Transverse colon (tissue), 3 donors: Measurements from ENCODE around the gene SSTR1.

ENCODE experiments used
- POLR2A ChIP-seq: fragments of 450-650 bp; IDR thresholded peaks from one replicate; pipeline ENCODE4 v1.6.1; 2016; ENCODE audit warnings: antibody characterized with exemption, mild to moderate bottlenecking, moderate library complexity
- TF ChIP-seq, protein P1 (sequence below), 5 experiments: fragments of 200-600 bp in 3 of 5; fragments of 450-650 bp in 2 of 5; sonication (generic) in 3 of 5; IDR thresholded peaks; 1 replicate in 2 of 5; 2 replicates in 3 of 5; pipeline ENCODE4 v1.5.1; 2016 to 2017; ENCODE audit warnings: antibody characterized with exemption in 5 of 5, inconsistent platforms in 3 of 5, mild to moderate bottlenecking in 2 of 5, moderate library complexity in 1 of 5

DNA sequence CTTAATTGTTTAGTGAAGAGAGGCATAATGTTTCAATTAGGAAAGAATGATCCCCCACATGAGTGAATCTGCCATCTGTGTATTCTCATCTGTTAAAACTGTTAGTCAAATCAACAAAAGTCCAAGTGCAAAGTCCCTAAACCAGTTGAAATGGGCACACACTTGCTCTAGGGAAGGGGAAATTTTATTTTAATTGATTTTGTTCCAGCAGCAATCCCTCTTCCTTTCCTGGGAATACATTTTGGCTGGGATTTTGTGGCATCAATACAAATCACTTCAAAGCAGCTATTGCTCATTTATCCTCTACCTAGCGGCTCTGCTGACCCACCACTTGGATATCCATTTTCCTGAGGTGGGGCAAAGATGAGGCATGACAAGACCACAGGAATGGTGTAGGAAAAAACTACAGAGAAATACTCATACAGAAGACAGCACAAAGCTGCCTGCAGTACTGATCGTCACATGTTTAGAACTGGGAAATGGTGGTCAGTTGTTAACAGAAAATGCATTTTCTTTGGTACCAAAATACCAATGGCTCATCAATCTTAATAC lies 9.8 kb upstream of the SSTR1 start:
- no peak for TF ChIP-seq POLR2A
- TF ChIP-seq, protein P1, sequence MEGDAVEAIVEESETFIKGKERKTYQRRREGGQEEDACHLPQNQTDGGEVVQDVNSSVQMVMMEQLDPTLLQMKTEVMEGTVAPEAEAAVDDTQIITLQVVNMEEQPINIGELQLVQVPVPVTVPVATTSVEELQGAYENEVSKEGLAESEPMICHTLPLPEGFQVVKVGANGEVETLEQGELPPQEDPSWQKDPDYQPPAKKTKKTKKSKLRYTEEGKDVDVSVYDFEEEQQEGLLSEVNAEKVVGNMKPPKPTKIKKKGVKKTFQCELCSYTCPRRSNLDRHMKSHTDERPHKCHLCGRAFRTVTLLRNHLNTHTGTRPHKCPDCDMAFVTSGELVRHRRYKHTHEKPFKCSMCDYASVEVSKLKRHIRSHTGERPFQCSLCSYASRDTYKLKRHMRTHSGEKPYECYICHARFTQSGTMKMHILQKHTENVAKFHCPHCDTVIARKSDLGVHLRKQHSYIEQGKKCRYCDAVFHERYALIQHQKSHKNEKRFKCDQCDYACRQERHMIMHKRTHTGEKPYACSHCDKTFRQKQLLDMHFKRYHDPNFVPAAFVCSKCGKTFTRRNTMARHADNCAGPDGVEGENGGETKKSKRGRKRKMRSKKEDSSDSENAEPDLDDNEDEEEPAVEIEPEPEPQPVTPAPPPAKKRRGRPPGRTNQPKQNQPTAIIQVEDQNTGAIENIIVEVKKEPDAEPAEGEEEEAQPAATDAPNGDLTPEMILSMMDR (IDR thresholded peaks at IDR 0.05) = no peak
